GM08714 (cell line): Measurements from ENCODE around the gene DAB1.

Experiments
- H3K4me3 ChIP-seq: fragments of 200-500 bp; sonication (Bioruptor generic); 2 replicates; pipeline ENCODE4 v1.5.1; 2014; ENCODE audit warnings: mild to moderate bottlenecking, low read length, inconsistent platforms
- ZNF274 ChIP-seq: IDR thresholded peaks from 2 replicates; pipeline ENCODE4 v1.6.1; 2012; ENCODE audit warnings: mild to moderate bottlenecking, low read depth, low read length

The DAB1 gene

DNA sequence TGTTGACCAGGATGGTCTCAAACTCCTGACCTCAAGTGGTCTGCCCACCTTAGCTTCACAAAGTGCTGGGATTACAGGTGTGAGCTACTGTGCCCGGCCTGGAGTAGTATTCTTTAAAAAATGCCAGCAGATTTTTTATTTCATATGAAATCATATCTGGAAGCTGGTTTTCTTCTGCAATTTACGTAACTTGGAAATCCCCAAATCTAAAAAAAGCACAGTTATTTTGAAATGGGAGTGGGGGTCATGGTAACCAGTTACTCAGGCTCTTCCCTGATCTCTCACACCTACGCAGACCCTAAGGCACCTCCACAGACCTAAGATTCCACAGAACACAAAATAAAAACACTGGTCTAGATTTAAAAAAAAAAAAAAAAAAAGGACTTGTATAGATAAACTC lies 219.8 kb downstream of the DAB1 start:
- no peak for TF ChIP-seq ZNF274
- no peak overlapping the region for H3K4me3 ChIP-seq

DNA sequence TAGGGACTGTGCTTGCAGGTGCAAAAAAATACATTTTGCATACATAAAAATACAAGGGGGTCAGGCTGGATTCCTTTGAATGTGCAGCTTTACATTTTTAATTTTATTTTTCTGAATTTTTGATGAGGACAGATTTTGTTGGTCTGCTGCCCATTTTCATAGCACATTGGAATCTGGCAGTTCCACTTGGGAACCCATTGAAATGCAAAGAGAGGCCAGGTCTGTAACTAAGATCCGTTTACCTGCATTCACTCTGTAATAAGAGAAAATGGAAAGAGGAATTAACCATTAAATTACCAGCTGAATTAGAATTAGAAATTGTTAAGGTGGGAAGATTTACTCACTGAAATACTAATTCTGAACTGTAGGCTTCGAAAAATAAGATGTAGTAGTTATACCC lies 221.6 kb downstream of the DAB1 start:
- no peak for TF ChIP-seq ZNF274
- no peak overlapping the region for H3K4me3 ChIP-seq

DNA sequence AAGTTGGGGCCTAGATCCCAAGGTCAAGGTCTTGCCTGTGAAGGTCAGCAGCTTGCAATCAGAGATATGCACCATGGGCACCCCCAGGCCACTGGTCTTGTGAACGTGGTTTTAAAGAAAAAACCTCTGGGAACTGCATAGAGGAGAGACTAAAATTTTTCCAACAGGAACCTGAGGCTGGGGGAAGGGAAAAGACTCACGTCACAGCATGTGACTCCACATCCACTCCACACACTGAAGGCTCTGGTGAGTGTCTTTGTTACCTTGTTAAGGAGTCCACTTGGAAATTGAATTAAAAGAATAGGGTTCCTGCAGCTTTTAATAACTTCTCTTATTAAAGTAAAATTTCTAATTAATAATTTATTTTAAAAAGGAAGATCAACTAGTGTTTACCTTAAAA lies 224.9 kb downstream of the DAB1 start:
- no peak overlapping the region for H3K4me3 ChIP-seq
- TF ChIP-seq ZNF274, result no peak

DNA sequence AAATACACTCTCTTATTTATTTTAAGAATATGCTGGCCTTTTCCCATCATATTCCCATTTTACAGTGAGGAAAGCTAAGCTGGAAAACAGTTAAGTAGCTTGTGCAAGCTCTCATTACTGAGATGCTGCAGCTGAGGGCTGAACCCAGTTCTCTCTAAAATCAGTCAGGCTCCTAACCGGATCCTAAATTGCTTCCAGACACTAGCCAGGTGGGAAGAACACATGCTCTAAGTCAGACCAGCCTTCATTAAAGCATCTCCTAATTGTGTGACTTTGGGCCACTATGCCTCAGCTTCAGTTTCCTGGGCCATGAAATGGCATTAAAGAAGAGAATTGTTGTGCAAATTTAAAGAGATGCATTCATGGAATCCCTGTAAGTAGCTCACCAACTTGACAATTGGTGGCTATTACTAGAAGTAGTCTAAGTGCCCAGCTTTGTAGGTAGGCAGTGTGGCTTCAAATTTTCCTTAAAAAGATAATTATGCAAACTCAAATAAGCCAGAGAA lies 228.4 kb downstream of the DAB1 start:
- no peak overlapping the region for H3K4me3 ChIP-seq
- TF ChIP-seq ZNF274, result no peak

DNA sequence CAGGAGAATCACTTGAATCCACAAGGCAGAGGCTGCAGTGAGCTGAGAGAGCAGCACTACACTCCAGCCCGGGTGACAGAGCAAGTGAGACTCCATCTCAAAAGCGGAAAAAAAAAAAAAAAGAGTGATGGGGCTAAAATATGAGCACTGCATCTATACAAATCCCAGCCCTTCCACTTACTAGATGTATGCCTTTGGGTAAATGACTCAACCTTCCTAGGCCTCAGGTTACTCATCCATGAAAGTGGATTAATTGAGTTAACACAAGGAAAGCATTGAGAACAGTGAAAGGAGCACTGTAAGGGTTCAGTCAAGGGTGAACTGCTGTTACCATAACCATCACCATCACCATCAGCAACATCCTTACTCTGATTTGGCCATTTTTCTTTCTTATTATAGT lies 231.6 kb downstream of the DAB1 start:
- no peak overlapping the region for H3K4me3 ChIP-seq
- TF ChIP-seq ZNF274, result no peak

DNA sequence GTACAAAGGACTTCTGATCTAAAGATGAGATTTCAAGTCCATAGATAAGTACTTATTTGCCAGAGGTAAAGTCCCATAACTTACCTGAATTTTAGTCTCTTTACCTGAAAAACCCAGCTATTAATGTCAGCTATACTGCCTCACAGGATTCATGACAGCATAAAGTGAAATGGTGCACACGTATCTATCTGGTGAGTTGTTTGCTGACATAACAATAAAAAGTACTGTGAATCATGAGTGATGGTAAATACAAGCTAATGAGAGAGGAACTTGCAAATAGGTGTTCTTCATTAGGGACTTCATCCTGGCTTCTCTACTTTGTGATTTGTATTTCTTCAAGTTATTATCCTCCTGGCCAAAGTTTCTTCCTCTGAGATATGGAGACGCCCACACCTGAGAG lies 233.0 kb downstream of the DAB1 start:
- TF ChIP-seq ZNF274, result no peak

DNA sequence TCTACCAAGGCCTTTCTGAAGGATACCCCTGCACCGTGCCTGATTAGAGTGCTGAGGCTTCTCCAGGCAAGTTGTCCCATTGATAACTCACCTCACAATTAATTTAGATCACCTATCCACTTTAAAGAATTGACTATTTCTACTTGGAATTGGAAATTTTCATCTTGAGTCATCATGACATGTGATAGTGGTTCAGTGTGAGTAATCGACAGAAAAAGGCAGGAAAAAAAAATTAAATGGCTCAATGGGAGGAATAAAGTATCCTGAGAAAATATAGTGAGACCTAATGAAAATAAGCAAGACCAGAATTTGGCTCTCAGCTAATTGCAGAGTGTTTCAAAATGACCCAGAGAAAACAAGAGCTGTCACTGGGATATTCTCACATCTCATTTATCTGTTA lies 235.7 kb downstream of the DAB1 start:
- TF ChIP-seq ZNF274, result no peak
- H3K4me3 ChIP-seq, result no peak overlapping the region

More for the DNA sequence above, 233.0 kb downstream of the DAB1 start:
- H3K4me3 ChIP-seq, result no peak overlapping the region

DNA sequence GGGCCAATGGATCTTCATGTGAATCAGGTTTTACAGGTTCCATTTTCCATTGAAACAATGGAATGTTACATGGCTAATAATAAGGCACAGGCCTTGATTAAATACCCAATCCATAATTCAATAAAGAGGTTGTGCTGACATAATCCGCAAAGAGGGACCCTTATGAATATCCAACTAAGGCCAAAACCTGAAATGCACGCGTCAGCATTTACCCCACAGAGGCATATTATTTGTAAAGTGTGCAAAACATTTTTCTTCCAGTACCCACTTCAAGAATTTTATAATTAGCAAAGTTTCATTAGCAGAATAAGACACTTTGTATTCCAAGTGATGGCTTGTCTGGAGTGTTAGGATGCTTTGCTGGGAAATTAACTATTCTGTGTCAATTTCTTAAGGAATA lies 237.4 kb downstream of the DAB1 start:
- TF ChIP-seq ZNF274, result no peak
- no peak overlapping the region for H3K4me3 ChIP-seq

DNA sequence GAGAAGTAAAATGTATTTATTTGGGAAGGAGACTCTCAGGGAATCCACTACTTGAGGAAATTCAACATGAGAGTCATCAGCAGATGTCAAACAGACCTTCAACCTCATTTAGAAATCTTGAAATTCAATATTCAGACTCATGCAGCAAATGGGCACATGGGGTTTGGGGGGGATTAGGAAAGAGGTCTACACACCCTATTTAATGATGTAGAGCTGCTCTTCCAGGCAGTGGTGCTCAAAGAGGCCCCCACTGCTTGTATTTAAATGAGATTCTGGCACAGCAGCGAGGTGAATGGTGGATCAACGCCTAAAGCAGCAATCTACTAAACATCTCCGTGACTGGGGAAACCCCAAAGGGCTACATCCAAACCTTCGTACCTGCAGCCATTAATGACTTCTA lies 244.9 kb downstream of the DAB1 start:
- TF ChIP-seq ZNF274, result no peak
- no peak overlapping the region for H3K4me3 ChIP-seq

DNA sequence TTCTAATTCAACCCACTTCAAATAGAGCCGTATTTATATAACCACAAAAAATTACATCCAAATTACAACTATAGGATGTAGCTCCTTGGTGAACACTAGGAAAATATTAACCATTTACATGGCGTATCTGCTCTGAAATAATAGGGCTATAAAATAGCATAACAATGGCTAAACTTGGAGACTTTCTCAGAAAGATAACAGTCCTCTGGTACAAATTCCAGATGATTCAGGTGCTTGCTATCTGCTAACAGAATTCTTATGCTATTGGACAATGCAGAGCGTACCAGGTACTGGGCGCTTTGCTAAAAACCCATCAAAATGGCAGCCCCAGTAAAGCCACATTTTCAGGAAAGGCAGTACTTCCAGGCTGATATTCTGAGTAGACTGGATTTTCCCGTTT lies 248.4 kb downstream of the DAB1 start:
- H3K4me3 ChIP-seq, result no peak overlapping the region
- no peak for TF ChIP-seq ZNF274

DNA sequence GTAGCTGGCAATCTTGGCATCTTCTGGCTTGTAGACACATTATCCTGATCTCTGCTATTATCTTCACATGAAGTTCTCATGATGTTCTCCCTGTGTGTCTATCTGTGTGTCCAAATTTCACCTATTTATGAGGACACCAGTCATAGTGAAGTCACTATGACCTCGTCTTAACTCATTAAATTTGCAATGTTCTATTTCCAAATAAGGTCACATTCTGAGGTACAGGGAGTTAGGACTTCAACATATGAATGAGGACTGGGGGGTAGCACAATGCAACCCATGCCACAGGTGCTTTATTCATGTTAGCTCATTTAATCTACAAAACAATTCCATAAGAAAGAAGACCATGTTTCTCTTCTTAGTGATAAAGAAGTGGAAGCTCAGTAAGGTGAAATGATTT lies 251.8 kb downstream of the DAB1 start:
- H3K4me3 ChIP-seq, result no peak overlapping the region
- no peak for TF ChIP-seq ZNF274

DNA sequence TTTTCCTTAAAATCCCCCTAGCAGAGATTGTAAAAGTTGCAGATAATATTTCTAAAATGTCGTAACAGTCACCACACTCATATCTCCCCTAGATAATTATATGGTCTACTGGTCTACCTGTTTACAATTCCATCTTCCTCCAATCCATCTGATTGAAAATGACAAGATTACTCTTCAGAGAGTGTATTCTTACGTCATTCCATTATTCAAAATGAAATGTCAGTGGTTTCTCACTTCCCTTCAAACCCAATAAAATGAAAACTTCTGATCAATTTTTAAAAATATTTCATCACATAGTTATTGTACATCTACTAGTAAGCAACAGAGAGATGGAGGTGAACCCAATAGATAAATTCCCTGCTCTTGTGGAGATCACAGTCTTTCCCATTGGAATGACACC lies 255.9 kb downstream of the DAB1 start:
- no peak for TF ChIP-seq ZNF274
- H3K4me3 ChIP-seq, result no peak overlapping the region

DNA sequence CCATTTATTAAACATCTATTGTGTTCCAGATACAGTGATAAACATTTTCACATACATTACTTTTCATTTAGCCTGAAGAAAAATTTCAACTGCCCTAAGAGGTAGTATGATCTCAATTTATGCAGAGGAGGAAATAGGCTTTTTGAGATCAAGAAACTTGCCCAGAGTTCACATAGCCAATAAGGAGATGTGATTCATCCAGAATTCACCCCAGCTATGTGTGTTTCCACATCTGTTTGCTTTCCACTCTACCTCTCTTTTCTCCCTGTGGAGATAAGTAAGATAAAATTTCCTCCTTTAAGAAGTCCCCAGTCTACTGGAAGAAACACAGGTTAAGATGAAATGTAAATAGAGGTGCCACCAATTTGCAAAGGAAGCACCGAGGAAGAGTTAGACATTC lies 258.3 kb downstream of the DAB1 start:
- H3K4me3 ChIP-seq, result no peak overlapping the region
- TF ChIP-seq ZNF274, result no peak

DNA sequence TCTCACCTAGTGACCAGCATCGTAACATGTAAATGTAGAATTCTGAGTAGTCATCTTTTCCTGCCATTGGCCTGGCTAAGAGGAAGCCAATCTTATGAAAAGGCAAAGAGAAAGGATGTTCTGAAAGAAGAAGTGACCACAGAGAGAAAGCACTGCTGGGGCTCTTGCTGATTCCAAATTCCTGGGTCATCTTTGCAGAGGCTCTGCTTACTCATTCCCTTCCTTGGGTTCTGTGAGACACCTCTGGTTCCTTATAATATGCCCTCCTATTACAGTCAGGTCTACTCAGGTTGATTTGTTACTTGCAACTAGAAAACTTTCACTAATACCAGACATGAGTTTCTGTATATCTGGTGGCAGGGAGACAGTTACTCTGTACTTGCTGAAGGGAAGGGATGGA lies 259.3 kb downstream of the DAB1 start:
- H3K4me3 ChIP-seq, result no peak overlapping the region
- TF ChIP-seq ZNF274, result no peak

DNA sequence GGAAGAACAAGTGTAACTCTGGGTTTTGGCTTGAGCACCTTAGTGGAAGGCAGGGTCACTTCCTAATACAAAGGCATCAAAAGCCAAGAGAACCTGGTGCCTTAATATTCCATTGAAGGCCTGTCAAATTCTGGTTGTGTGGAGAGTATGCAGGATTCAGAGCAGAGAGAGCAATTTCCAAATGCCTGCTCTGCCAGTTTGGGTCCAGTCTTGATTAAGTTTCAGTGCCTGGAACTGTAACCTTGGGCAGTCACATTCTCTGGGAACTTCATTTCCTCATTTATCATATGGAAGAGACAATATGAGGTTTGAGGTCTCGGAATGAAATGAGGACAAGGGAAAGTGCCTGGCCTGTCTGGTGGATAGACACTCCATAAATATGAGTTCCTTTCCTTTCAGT lies 260.1 kb downstream of the DAB1 start:
- no peak overlapping the region for H3K4me3 ChIP-seq
- no peak for TF ChIP-seq ZNF274

DNA sequence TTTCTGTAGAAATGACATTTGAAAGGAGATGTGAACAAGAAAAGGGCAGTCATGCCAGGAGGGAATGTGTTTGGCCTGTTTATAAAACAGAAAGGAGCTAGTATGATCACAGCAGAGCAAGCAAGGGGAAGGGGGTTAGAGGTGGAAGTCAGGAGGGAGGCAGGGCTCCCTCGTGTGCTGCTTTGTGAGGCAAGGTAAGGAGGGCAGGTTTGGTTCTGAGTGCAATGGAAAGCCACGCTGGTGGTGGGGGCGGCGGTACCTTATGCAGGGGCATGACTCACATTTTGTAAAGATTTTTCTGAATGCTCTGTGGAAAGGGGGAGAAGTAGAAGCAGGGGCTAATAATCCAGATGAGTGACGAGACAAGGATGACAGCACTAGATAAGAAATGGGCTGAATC lies 260.5 kb downstream of the DAB1 start:
- TF ChIP-seq ZNF274, result no peak
- H3K4me3 ChIP-seq, result no peak overlapping the region
